GM21737 (cell line): Measurements from ENCODE around the gene PRPF18.

Experiments
- ATAC-seq: cut with Tn5 transposase; IDR thresholded peaks from one replicate; pipeline ENCODE4 v1.9.1; 2021; ENCODE audit warnings: mild to moderate bottlenecking, moderate library complexity; ENCODE audit not compliant: unreplicated experiment

PRPF18 gene

GRCh38 chr10:13665516-13666262 is 78.9 kb downstream of the PRPF18 start:
- ATAC-seq: no peak

- no peak for ATAC-seq
Measured at GRCh38 chr10:13668126-13668525, 81.4 kb downstream of the PRPF18 start.

DNA sequence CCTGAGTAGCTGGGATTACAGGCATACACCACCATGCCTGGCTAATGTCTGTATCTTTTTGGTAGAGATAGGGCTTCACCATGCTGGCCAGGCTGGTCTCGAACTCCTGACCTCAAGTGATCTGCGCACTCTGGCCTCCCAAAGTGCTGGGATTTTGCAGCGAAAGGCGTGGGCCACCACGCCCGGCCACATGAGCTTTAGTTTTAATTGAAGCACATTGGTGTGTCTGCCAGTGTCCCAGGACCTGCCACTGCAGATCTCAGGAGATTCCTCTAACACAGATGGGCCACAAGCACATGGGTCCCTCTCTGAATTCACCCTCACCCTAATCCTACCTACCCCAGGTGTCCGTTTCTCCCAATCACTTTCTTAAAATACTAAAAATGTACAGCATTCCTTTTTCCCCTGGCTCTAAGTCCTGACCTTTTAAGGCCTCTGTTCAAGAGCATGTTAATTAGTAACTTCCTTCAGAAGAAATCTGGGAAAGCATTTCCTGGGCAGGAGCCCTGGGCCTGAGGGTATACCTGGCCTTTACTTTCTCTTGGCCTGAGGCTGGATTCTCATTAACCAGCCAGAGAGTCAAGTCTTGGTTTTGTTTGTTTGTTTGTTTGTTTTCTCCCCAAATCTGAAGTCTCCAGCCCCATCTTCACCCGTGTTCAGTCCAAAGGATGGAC is 82.6 kb downstream of the PRPF18 start:
- ATAC-seq: no peak

DNA sequence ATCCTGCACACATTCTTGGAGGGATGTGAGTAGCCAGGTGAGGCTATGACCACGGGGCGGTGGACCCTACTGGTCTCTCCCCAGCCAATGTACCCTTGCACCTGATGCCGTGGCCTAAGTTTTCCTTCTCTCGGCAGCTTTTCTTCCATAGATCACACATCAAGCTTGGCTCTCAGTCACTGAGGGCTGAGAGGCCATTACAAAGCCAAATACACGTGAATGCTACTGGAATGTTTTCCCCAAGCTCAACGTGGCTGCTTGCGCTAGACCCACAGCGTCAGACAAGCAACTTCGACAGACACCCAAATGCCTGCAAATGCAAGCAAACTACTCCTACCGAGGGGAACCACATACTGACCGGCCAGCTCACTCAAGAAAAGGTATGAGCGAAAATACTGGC is 83.1 kb downstream of the PRPF18 start:
- no peak for ATAC-seq

GRCh38 chr10:13670311-13670710 is 83.5 kb downstream of the PRPF18 start:
- ATAC-seq: no peak

GRCh38 chr10:13671904-13672303 is 85.1 kb downstream of the PRPF18 start:
- ATAC-seq: no peak

DNA sequence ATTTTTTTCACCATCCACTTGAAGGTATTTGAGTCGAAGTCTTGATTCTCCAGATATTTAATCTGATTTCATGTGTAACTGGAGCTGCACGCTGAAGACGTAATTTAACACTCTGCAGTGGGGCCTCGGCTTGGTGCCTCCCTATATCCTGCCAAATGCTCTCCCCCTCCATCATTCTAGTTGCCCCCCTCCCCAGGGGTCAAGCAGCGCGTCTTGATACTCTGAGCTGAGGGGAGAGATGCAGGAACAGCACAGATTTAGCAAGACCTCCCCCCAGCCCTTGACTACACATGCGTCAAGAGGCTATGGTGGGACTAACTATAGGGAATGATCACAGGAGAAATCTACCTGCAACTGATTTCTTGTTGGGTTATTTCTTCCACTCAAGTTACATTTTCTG is 85.8 kb downstream of the PRPF18 start:
- ATAC-seq: no peak

GRCh38 chr10:13673156-13673555 is 86.4 kb downstream of the PRPF18 start:
- ATAC-seq: no peak

GRCh38 chr10:13674645-13675588 is 88.2 kb downstream of the PRPF18 start:
- ATAC-seq: no peak

- ATAC-seq: no peak
Measured at GRCh38 chr10:13678101-13678843, 91.5 kb downstream of the PRPF18 start.
